ENCODE measurements around the gene PRKD2. TPM values are rescaled to one million over a fixed set of nuclear protein-coding genes. Genes with fewer than 3 reads are reported as not detected.

Gene PRKD2
- total RNA-seq, 1 experiment from 2014 or later = 45.1 TPM

DNA sequence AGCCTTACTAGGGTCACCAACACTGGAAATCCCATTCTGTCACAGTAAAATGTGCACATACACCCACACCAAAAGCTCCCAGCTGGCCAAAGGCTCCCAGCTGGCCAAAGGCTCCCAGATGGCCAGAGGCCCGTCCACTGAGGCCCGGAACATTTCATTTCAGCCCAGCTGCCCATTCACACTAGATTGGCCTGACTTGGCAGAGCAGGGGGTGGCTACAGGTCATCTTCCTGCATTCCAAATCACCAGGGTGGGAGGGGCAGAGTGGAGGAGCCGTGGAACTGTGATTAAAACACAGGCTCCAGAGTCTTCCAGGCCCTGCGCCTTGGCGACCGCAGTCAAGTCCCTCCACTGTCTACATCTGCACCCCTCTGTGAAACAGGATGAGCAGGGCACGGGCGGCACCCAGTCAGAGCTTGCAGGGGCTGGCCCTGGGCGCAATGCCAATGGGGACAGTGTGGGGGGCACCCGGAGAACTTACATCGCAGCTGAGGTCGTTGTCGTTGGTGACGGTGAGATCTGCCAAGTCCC, 10.1 kb upstream of the PRKD2 start:
- peaks cover 96% of the 10 kb centered on the region for H3K36me3 ChIP-seq (ENCODE audit: insufficient read depth, low read length, poor library complexity, severe bottlenecking)
- no peaks in the 10 kb centered on the region for H3K27me3 ChIP-seq (replicated peaks; ENCODE audit: insufficient read depth, low read depth, low read length, poor library complexity)
- no peak overlapping the region for H3K4me3 ChIP-seq (ENCODE audit: low read depth, low read length, poor library complexity, severe bottlenecking)
- H3K4me1 ChIP-seq (ENCODE audit: insufficient read depth, low read length, poor library complexity, severe bottlenecking) = no peaks in the 10 kb centered on the region
- H3K27ac ChIP-seq (ENCODE audit: low read depth, low read length, poor library complexity, severe bottlenecking) = no peak overlapping the region
- TF ChIP-seq EZH2 (IDR thresholded peaks at IDR 0.05; ENCODE audit: borderline replicate concordance, low read depth, low read length, poor library complexity, severe bottlenecking) = no peak
- TF ChIP-seq, protein P1, sequence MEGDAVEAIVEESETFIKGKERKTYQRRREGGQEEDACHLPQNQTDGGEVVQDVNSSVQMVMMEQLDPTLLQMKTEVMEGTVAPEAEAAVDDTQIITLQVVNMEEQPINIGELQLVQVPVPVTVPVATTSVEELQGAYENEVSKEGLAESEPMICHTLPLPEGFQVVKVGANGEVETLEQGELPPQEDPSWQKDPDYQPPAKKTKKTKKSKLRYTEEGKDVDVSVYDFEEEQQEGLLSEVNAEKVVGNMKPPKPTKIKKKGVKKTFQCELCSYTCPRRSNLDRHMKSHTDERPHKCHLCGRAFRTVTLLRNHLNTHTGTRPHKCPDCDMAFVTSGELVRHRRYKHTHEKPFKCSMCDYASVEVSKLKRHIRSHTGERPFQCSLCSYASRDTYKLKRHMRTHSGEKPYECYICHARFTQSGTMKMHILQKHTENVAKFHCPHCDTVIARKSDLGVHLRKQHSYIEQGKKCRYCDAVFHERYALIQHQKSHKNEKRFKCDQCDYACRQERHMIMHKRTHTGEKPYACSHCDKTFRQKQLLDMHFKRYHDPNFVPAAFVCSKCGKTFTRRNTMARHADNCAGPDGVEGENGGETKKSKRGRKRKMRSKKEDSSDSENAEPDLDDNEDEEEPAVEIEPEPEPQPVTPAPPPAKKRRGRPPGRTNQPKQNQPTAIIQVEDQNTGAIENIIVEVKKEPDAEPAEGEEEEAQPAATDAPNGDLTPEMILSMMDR (conservative IDR thresholded peaks at IDR 0.05; ENCODE audit: low read depth, low read length) = no peak
- ChIA-PET CTCF (no interaction called here), POLR2A (ENCODE audit: low non-redundant PET) (no interaction called here)
- no peaks in the 10 kb centered on the region for H3K9me3 ChIP-seq (ENCODE audit: low read depth, low read length, poor library complexity, severe bottlenecking)
- intact Hi-C loops (cut with micrococcal nuclease; ENCODE audit: unreplicated experiment) = no loop called here
- DNase-seq (ENCODE audit: low spot score) = no peak
- no TSS peak for BruUV-seq (replicated peaks)

GRCh38 chr19:46726551-46726950, 9.6 kb upstream of the PRKD2 start:
- no peak overlapping the region for H3K27ac ChIP-seq (ENCODE audit: low read depth, low read length, poor library complexity, severe bottlenecking)
- TSS peak; percentile 15 for BruUV-seq (replicated peaks)

DNA sequence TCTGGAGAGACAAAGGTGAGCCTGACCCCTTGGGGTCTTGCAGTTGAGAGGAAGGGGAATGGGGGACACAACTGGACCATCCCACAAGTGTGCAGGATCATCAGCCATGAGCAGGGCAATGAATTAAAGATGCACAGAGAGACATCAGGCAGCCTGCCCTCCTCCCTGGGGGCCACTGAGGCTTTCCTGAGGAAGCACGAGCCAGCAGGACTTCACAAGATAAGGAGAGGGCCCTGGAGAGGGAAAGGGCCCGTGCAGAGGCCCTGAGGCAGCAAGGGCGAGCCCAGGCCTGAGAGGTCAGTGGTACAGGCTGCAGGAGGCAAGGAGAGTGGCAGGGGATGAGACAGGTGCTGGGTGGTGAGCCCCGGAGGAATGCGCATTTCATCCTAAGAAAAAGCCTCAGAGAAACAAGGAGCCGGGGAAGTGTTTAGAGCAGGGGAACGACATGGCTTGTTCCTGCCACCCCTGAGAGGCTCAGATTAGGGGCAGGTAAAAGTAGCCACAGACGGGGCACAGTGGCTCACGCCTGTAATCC, 9.0 kb upstream of the PRKD2 start:
- peaks cover 95% of the 10 kb centered on the region for H3K36me3 ChIP-seq (ENCODE audit: insufficient read depth, low read length, poor library complexity, severe bottlenecking)

More at GRCh38 chr19:46726551-46726950, 9.6 kb upstream of the PRKD2 start:
- DNase-seq (ENCODE audit: low spot score) = no peak
- Histone ChIP-seq H3K36me3 (ENCODE audit: insufficient read depth, low read length, poor library complexity, severe bottlenecking) (peaks cover 96% of the 10 kb centered on the region), H3K27me3 (replicated peaks; ENCODE audit: insufficient read depth, low read depth, low read length, poor library complexity) (no peaks in the 10 kb centered on the region), H3K4me3 (ENCODE audit: low read depth, low read length, poor library complexity, severe bottlenecking) (no peak overlapping the region), H3K9me3 (ENCODE audit: low read depth, low read length, poor library complexity, severe bottlenecking) (no peaks in the 10 kb centered on the region), H3K4me1 (ENCODE audit: insufficient read depth, low read length, poor library complexity, severe bottlenecking) (no peaks in the 10 kb centered on the region)
- TF ChIP-seq, protein P1 (conservative IDR thresholded peaks at IDR 0.05; ENCODE audit: low read depth, low read length) = no peak
- no peak for TF ChIP-seq EZH2 (IDR thresholded peaks at IDR 0.05; ENCODE audit: borderline replicate concordance, low read depth, low read length, poor library complexity, severe bottlenecking)
- intact Hi-C loops (cut with micrococcal nuclease; ENCODE audit: unreplicated experiment) = no loop called here
- POLR2A ChIA-PET (ENCODE audit: low non-redundant PET) = no interaction called here
- CTCF ChIA-PET = no interaction called here

More for the DNA sequence above, 9.0 kb upstream of the PRKD2 start:
- intact Hi-C loops (cut with micrococcal nuclease; ENCODE audit: unreplicated experiment) = no loop called here
- ChIA-PET CTCF (no interaction called here), POLR2A (ENCODE audit: low non-redundant PET) (no interaction called here)
- no TSS peak for BruUV-seq (replicated peaks)
- Histone ChIP-seq H3K27ac (ENCODE audit: low read depth, low read length, poor library complexity, severe bottlenecking) (no peak overlapping the region), H3K27me3 (replicated peaks; ENCODE audit: insufficient read depth, low read depth, low read length, poor library complexity) (no peaks in the 10 kb centered on the region), H3K4me1 (ENCODE audit: insufficient read depth, low read length, poor library complexity, severe bottlenecking) (no peaks in the 10 kb centered on the region), H3K4me3 (ENCODE audit: low read depth, low read length, poor library complexity, severe bottlenecking) (no peak overlapping the region), H3K9me3 (ENCODE audit: low read depth, low read length, poor library complexity, severe bottlenecking) (no peaks in the 10 kb centered on the region)
- TF ChIP-seq, protein P1 (conservative IDR thresholded peaks at IDR 0.05; ENCODE audit: low read depth, low read length) = no peak
- no peak for TF ChIP-seq EZH2 (IDR thresholded peaks at IDR 0.05; ENCODE audit: borderline replicate concordance, low read depth, low read length, poor library complexity, severe bottlenecking)
- no peak for DNase-seq (ENCODE audit: low spot score)

All from A673 (cell line).